Retinal pigment epithelial cell (primary cell): ENCODE results near the gene HECTD4.
"Not testable (repeated sequence)": the region's sequence is repeated elsewhere in the genome, so short reads cannot be mapped to it uniquely, and the experiment has no call there.

Experiments
- DNase-seq: peaks from one replicate; pipeline ENCODE4 v3.0.0-alpha.2; 2010; ENCODE audit warnings: low read depth
- H3K4me3 ChIP-seq: 2 replicates; pipeline ENCODE4 v1.5.1; 2011; ENCODE audit warnings: mild to moderate bottlenecking, low read length, control low read depth, moderate library complexity
- CTCF ChIP-seq: conservative IDR thresholded peaks from 2 replicates; pipeline ENCODE4 v1.5.1; 2011; ENCODE audit warnings: low read depth, low read length, control low read depth, inconsistent platforms

HECTD4 gene

GRCh38 chr12:112161711-112162110, 220.5 kb downstream of the HECTD4 start:
- H3K4me3 ChIP-seq: no peak overlapping the region
- no peak for TF ChIP-seq CTCF
- DNase-seq: no peak

GRCh38 chr12:112160611-112161010, 221.6 kb downstream of the HECTD4 start:
- no peak for TF ChIP-seq CTCF
- no peak overlapping the region for H3K4me3 ChIP-seq

GRCh38 chr12:112159146-112159541, 223.1 kb downstream of the HECTD4 start:
- no peak for TF ChIP-seq CTCF
- H3K4me3 ChIP-seq: no peak overlapping the region
- no peak for DNase-seq

More at GRCh38 chr12:112160611-112161010, 221.6 kb downstream of the HECTD4 start:
- DNase-seq: no peak

- not testable (repeated sequence) for DNase-seq, H3K4me3 ChIP-seq
These were observed 223.6 kb downstream of the HECTD4 start for GRCh38 chr12:112158461-112159145.

- DNase-seq: no peak
These were observed 228.4 kb downstream of the HECTD4 start for GRCh38 chr12:112153893-112154219.

GRCh38 chr12:112153181-112153892, 228.9 kb downstream of the HECTD4 start:
- no peak for DNase-seq
- no peak overlapping the region for H3K4me3 ChIP-seq
- no peak for TF ChIP-seq CTCF

More at GRCh38 chr12:112153893-112154219, 228.4 kb downstream of the HECTD4 start:
- no peak for TF ChIP-seq CTCF
- H3K4me3 ChIP-seq: no peak overlapping the region

GRCh38 chr12:112151766-112152541, 230.3 kb downstream of the HECTD4 start:
- H3K4me3 ChIP-seq: no peak overlapping the region
- no peak for DNase-seq
- TF ChIP-seq CTCF: no peak
